Measurements from ENCODE around the gene COL11A1.
"Not testable (repeated sequence)": the region's sequence is repeated elsewhere in the genome, so short reads cannot be mapped to it uniquely, and the experiment has no call there.

Gene COL11A1

DNA sequence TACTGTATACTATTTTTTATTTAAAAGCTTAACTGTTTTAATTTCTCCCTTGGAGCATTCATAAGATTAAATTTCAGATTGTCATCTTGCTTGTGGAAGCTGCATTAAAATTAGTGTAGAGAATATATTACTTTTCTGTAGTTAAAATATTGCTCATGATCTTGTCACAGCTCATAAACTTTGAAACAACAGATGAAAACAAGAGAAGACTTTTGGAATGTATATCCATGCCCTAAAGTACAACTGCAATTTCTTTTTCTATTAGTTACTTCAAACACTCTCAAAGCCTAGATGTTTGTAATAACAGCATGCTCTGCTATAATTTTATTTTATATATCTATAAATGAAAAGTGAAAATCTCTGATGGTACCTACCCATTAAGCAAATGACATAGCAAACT lies 155.9 kb downstream of the COL11A1 start:
- TF ChIP-seq, protein P1, sequence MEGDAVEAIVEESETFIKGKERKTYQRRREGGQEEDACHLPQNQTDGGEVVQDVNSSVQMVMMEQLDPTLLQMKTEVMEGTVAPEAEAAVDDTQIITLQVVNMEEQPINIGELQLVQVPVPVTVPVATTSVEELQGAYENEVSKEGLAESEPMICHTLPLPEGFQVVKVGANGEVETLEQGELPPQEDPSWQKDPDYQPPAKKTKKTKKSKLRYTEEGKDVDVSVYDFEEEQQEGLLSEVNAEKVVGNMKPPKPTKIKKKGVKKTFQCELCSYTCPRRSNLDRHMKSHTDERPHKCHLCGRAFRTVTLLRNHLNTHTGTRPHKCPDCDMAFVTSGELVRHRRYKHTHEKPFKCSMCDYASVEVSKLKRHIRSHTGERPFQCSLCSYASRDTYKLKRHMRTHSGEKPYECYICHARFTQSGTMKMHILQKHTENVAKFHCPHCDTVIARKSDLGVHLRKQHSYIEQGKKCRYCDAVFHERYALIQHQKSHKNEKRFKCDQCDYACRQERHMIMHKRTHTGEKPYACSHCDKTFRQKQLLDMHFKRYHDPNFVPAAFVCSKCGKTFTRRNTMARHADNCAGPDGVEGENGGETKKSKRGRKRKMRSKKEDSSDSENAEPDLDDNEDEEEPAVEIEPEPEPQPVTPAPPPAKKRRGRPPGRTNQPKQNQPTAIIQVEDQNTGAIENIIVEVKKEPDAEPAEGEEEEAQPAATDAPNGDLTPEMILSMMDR (IDR thresholded peaks at IDR 0.05; ENCODE audit: low read depth, low read length), result no peak
- no peak for TF ChIP-seq EZH2phosphoT487 (IDR thresholded peaks at IDR 0.05; ENCODE audit: low read depth)
- H3K9ac ChIP-seq (ENCODE audit: low read length), result no peak overlapping the region
- H3K9me3 ChIP-seq (ENCODE audit: insufficient read depth, low read length), result no peaks in the 10 kb centered on the region
- no peaks in the 10 kb centered on the region for H3K4me1 ChIP-seq (ENCODE audit: low read length)
- H3K79me2 ChIP-seq (ENCODE audit: low read length), result no peaks in the 10 kb centered on the region
- H3K27me3 ChIP-seq (ENCODE audit: low read depth, low read length), result no peaks in the 10 kb centered on the region
- H3K27ac ChIP-seq (ENCODE audit: low read length), result no peak overlapping the region
- no peaks in the 10 kb centered on the region for H3K36me3 ChIP-seq (replicated peaks; ENCODE audit: low read depth, low read length)
- H2AFZ ChIP-seq (ENCODE audit: low read depth, low read length), result no peak overlapping the region
- no peaks in the 10 kb centered on the region for H4K20me1 ChIP-seq (ENCODE audit: insufficient read depth, low read length)
- no peak overlapping the region for H3K4me2 ChIP-seq (ENCODE audit: low read length)
- no peak overlapping the region for H3K4me3 ChIP-seq (ENCODE audit: low read length)

DNA sequence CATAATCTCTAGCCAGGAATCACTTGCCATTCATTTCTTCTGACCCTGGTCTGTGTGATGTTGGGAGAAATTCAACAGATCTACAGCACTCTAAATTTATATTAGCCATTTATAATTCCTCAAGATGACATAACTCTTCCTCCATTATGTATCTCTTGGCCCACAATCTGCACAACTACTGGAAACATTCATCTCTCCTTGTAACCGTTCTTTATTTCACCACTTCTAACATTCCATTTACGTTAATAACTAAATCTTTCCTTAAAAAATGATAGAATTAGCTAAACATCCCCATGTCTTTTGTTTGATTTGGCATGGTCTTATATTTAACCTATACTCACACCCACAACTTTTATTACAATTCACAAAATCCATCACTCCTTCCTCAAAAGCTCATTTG lies 166.0 kb downstream of the COL11A1 start:
- no peak overlapping the region for H3K27ac ChIP-seq (ENCODE audit: low read length)
- H3K79me2 ChIP-seq (ENCODE audit: low read length), result no peaks in the 10 kb centered on the region
- TF ChIP-seq EZH2phosphoT487 (IDR thresholded peaks at IDR 0.05; ENCODE audit: low read depth), result no peak
- TF ChIP-seq, protein P1 (IDR thresholded peaks at IDR 0.05; ENCODE audit: low read depth, low read length), result no peak
- H3K9ac ChIP-seq (ENCODE audit: low read length), result no peak overlapping the region
- no peaks in the 10 kb centered on the region for H3K27me3 ChIP-seq (ENCODE audit: low read depth, low read length)
- no peaks in the 10 kb centered on the region for H3K9me3 ChIP-seq (ENCODE audit: insufficient read depth, low read length)
- no peak overlapping the region for H2AFZ ChIP-seq (ENCODE audit: low read depth, low read length)
- no peaks in the 10 kb centered on the region for H3K4me1 ChIP-seq (ENCODE audit: low read length)
- H3K4me2 ChIP-seq (ENCODE audit: low read length), result no peak overlapping the region
- no peaks in the 10 kb centered on the region for H3K36me3 ChIP-seq (replicated peaks; ENCODE audit: low read depth, low read length)
- no peaks in the 10 kb centered on the region for H4K20me1 ChIP-seq (ENCODE audit: insufficient read depth, low read length)
- no peak overlapping the region for H3K4me3 ChIP-seq (ENCODE audit: low read length)

DNA sequence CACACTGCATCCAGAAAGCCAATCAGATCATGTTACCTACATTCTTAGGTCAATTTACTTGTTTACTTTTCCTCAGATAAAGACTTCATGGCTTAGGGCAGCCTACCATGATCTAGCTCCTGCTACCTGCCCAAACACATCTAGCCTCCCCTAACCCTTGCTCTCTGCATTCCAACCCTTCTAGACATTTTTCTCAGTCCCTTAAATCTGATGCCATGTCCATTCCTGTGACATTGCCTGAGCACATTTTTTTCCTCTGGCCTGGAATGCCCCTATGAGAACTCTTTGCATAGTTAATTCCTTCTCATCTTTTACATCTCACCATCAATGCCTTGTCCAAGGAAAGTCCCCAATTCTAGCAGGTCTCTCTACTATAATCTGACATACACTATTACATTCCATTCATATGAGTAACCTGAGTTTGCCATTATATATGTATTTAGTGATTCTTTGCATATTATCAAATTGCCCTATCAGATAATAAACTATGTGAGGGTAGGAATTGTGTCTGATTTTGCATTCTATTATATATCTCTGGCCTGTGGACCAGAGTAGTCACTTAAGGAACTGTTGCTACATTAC lies 166.9 kb downstream of the COL11A1 start:
- H3K4me1 ChIP-seq (ENCODE audit: low read length), result no peaks in the 10 kb centered on the region
- H3K27ac ChIP-seq (ENCODE audit: low read length), result no peak overlapping the region
- no peaks in the 10 kb centered on the region for H3K27me3 ChIP-seq (ENCODE audit: low read depth, low read length)
- no peaks in the 10 kb centered on the region for H3K79me2 ChIP-seq (ENCODE audit: low read length)
- H3K9ac ChIP-seq (ENCODE audit: low read length), result no peak overlapping the region
- H3K4me2 ChIP-seq (ENCODE audit: low read length), result no peak overlapping the region
- H3K4me3 ChIP-seq (ENCODE audit: low read length), result no peak overlapping the region
- H3K9me3 ChIP-seq (ENCODE audit: insufficient read depth, low read length), result no peaks in the 10 kb centered on the region
- no peak for TF ChIP-seq EZH2phosphoT487 (IDR thresholded peaks at IDR 0.05; ENCODE audit: low read depth)
- TF ChIP-seq, protein P1 (IDR thresholded peaks at IDR 0.05; ENCODE audit: low read depth, low read length), result no peak
- no peaks in the 10 kb centered on the region for H3K36me3 ChIP-seq (replicated peaks; ENCODE audit: low read depth, low read length)
- no peak overlapping the region for H2AFZ ChIP-seq (ENCODE audit: low read depth, low read length)
- H4K20me1 ChIP-seq (ENCODE audit: insufficient read depth, low read length), result no peaks in the 10 kb centered on the region

DNA sequence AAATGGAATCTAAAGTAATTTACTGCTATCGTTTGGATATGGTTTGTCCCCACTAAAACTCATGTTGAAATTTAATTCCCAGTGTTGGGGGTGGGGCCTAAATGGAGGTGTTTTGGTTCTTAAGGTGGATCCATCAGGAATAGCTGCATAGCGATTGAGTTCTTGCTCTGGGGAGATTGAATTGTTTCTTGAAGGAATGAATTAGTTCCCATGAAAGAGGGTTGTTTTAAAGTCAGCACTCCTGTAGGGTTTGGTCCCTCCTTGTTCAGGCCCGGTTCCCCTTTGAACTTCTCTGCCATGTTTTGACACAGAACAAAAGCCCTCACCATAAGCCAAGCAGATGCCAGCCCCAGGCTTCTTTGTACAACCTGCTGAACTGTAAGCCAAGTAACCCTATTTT lies 170.9 kb downstream of the COL11A1 start:
- Histone ChIP-seq H3K9ac (ENCODE audit: low read length) (no peak overlapping the region), H3K4me2 (ENCODE audit: low read length) (no peak overlapping the region), H4K20me1 (ENCODE audit: insufficient read depth, low read length) (no peaks in the 10 kb centered on the region), H3K27ac (ENCODE audit: low read length) (no peak overlapping the region), H3K4me3 (ENCODE audit: low read length) (no peak overlapping the region), H2AFZ (ENCODE audit: low read depth, low read length) (no peak overlapping the region), H3K27me3 (ENCODE audit: low read depth, low read length) (no peaks in the 10 kb centered on the region), H3K79me2 (ENCODE audit: low read length) (no peaks in the 10 kb centered on the region), H3K9me3 (ENCODE audit: insufficient read depth, low read length) (no peaks in the 10 kb centered on the region), H3K36me3 (replicated peaks; ENCODE audit: low read depth, low read length) (no peaks in the 10 kb centered on the region), H3K4me1 (ENCODE audit: low read length) (no peaks in the 10 kb centered on the region)
- no peak for TF ChIP-seq EZH2phosphoT487 (IDR thresholded peaks at IDR 0.05; ENCODE audit: low read depth)
- TF ChIP-seq, protein P1 (IDR thresholded peaks at IDR 0.05; ENCODE audit: low read depth, low read length), result no peak

DNA sequence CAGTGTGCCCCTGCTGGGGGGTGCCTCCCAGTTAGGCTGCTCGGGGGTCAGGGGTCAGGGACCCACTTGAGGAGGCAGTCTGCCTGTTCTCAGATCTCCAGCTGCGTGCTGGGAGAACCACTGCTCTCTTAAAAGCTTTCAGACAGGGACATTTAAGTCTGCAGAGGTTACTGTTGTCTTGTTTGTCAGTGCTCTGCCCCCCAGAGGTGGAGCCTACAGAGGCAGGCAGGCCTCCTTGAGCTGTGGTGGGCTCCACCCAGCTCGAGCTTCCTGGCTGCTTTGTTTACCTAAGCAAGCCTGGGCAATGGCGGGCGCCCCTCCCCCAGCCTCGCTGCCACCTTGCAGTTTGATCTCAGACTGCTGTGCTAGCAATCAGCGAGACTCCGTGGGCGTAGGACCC lies 175.0 kb downstream of the COL11A1 start:
- H2AFZ ChIP-seq (ENCODE audit: low read depth, low read length); H3K4me1 ChIP-seq (ENCODE audit: low read length); H4K20me1 ChIP-seq (ENCODE audit: insufficient read depth, low read length); H3K27ac ChIP-seq (ENCODE audit: low read length); H3K27me3 ChIP-seq (ENCODE audit: low read depth, low read length); H3K9me3 ChIP-seq (ENCODE audit: insufficient read depth, low read length); H3K9ac ChIP-seq (ENCODE audit: low read length); H3K79me2 ChIP-seq (ENCODE audit: low read length); H3K4me2 ChIP-seq (ENCODE audit: low read length); H3K4me3 ChIP-seq (ENCODE audit: low read length); H3K36me3 ChIP-seq (replicated peaks; ENCODE audit: low read depth, low read length): not testable (repeated sequence)
